Lower lobe of right lung (tissue), 2 donors: ENCODE results near the gene PDZD2. TPM values are rescaled to one million over a fixed set of nuclear protein-coding genes. Genes with fewer than 3 reads are reported as not detected.
A peak's percentile ranks its signal among the peaks of the same experiment; 100 is the strongest.
"Not testable (repeated sequence)": the region's sequence is repeated elsewhere in the genome, so short reads cannot be mapped to it uniquely, and the experiment has no call there.

Source experiments
- ATAC-seq, 2 donors: fragments of 200-7000 bp; cut with Tn5 transposase; one replicate each; pipeline ENCODE4 v1.9.1; 2020 to 2022; ENCODE audit warnings: mild to moderate bottlenecking in 2 of 2, moderate library complexity in 2 of 2
- DNase-seq: peaks from one replicate; pipeline ENCODE4 v3.0.0-alpha.2; 2020
- H3K27ac ChIP-seq: fragments of 200-600 bp; one replicate; pipeline ENCODE4 v1.8.0; 2022
- H3K27me3 ChIP-seq: fragments of 200-600 bp; one replicate; pipeline ENCODE4 v1.8.0; 2022; ENCODE audit warnings: low read depth
- H3K36me3 ChIP-seq: fragments of 200-600 bp; one replicate; pipeline ENCODE4 v1.8.0; 2022; ENCODE audit warnings: mild to moderate bottlenecking
- H3K4me1 ChIP-seq: fragments of 200-600 bp; one replicate; pipeline ENCODE4 v1.8.0; 2022
- H3K4me3 ChIP-seq: fragments of 200-600 bp; one replicate; pipeline ENCODE4 v1.8.0; 2022; ENCODE audit warnings: mild to moderate bottlenecking
- H3K9me3 ChIP-seq: fragments of 200-600 bp; one replicate; pipeline ENCODE4 v1.8.0; 2022
- intact Hi-C: fragments of 100-400 bp; cut with DNase I; formaldehyde crosslinking; loops from one replicate; pipeline ENCODE4 v1.11.0; 2022
- total RNA-seq: library from RNA; stranded (reverse); fragmentation: NEBNext Ultra II Directional; extraction: Animal tissue kit (Norgen Biotek cat#: 25700); gene quantifications from one replicate; pipeline ENCODE4 v1.2.1, GENCODE V29; 2021
- TF ChIP-seq, protein P1 (sequence below): fragments of 200-600 bp; IDR thresholded peaks from one replicate; pipeline ENCODE4 v1.8.0; 2022; ENCODE audit warnings: antibody characterized with exemption, mild to moderate bottlenecking
- donor health status: DM: no; HTN: yes; CAD: no; lungs with severe emphysema.

The PDZD2 gene
- total RNA-seq, 1 donor from 2014 or later: 67.8 TPM

DNA sequence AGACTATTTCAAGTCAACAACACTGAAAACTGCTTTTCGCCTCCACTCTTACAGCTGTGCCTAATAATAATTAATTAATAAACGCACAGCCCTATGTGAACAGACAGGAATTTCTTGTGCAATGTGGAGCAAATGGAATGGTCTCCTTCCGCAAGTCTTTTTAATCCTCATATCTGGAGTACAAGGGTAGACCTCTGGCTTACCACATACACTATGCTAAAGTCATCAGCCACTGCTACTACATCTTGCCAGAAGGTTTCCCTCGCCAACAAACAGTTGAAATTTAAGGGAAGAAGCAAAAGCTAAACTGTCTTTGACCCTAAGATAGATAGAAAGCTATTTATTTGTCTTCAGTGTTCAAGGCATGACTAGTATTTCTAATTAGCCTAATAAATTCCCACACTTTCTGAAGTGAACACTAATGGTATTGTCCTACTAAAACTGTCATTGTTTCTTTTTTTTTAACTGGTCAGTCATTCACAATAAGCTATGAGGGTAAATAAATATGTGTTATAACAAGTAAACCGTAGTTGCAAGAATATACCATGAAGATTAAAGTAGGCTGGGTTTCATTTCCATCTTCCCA, 471.3 kb downstream of the PDZD2 start:
- no peaks in the 10 kb centered on the region for H3K4me1 ChIP-seq
- intact Hi-C loops: no loop called here
- DNase-seq (no peak), ATAC-seq (no peak)
- H3K27ac ChIP-seq: no peak overlapping the region
- no peak overlapping the region for H3K4me3 ChIP-seq
- no peaks in the 10 kb centered on the region for H3K9me3 ChIP-seq
- TF ChIP-seq, protein P1, sequence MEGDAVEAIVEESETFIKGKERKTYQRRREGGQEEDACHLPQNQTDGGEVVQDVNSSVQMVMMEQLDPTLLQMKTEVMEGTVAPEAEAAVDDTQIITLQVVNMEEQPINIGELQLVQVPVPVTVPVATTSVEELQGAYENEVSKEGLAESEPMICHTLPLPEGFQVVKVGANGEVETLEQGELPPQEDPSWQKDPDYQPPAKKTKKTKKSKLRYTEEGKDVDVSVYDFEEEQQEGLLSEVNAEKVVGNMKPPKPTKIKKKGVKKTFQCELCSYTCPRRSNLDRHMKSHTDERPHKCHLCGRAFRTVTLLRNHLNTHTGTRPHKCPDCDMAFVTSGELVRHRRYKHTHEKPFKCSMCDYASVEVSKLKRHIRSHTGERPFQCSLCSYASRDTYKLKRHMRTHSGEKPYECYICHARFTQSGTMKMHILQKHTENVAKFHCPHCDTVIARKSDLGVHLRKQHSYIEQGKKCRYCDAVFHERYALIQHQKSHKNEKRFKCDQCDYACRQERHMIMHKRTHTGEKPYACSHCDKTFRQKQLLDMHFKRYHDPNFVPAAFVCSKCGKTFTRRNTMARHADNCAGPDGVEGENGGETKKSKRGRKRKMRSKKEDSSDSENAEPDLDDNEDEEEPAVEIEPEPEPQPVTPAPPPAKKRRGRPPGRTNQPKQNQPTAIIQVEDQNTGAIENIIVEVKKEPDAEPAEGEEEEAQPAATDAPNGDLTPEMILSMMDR: no peak
- no peaks in the 10 kb centered on the region for H3K27me3 ChIP-seq
- H3K36me3 ChIP-seq: peaks cover 83% of the 10 kb centered on the region

DNA sequence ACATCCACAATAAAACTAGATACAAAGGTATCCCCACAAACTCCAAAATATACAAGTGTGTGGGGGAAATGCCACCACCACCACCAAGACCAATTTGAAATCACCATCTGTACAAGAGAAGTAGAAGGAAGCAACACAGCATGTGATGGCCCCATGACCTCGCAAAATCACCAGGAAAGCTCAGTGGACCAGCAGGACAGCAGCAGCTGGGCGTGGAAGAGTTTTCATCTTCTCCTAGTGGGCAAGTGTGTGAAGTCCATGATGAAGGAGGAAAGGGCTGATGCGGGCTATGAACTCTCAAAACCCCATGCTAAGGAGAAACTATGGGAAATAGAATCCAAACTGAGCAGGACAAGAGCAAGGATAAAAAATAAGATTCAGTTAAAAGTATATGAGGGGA, 477.1 kb downstream of the PDZD2 start:
- no peaks in the 10 kb centered on the region for H3K27me3 ChIP-seq
- TF ChIP-seq, protein P1: no peak
- H3K9me3 ChIP-seq: no peaks in the 10 kb centered on the region
- no peak overlapping the region for H3K27ac ChIP-seq
- intact Hi-C loops: no loop called here
- DNase-seq: no peak
- H3K4me3 ChIP-seq: no peak overlapping the region
- peaks cover 63% of the 10 kb centered on the region for H3K36me3 ChIP-seq
- no peaks in the 10 kb centered on the region for H3K4me1 ChIP-seq
- ATAC-seq: no peak

DNA sequence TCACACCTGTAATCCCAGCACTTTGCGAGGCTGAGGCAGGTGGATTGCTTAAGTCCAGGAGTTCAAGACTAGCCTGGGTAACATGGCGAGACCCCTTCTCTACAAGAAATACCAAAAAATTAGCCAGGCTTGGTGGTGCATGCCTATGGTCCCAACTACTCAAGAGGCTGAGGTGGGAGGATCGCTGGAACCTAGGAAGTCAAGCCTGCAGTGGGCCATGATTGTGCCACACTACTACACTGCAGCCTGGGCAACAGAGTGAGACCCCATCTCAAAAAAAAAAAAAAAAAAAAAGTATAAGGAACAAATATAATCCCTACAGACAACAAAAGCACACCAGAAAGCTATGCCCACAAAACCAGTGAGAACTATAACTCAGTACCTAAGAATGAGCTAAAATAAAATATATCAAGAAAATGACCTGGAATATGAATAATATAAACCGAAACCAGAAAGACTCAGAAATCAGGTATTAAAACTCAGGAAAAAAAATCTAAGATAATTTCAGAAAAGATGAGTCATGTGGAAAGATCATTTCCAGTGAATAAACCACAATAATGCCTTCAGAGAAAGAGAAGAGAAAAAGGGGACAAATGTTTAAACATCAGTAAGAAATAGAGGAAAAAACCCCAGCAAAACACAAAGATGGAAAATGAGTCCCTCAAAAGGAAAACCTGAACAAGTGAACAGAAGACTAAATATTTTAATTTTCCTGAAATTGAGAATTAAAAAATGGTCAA, 477.8 kb downstream of the PDZD2 start:
- H3K27me3 ChIP-seq: no peaks in the 10 kb centered on the region
- no peaks in the 10 kb centered on the region for H3K4me1 ChIP-seq
- H3K4me3 ChIP-seq: no peak overlapping the region
- H3K36me3 ChIP-seq: peaks cover 63% of the 10 kb centered on the region
- intact Hi-C loops: no loop called here
- no peaks in the 10 kb centered on the region for H3K9me3 ChIP-seq
- DNase-seq (no peak), ATAC-seq (no peak)
- TF ChIP-seq, protein P1: no peak
- H3K27ac ChIP-seq: no peak overlapping the region

DNA sequence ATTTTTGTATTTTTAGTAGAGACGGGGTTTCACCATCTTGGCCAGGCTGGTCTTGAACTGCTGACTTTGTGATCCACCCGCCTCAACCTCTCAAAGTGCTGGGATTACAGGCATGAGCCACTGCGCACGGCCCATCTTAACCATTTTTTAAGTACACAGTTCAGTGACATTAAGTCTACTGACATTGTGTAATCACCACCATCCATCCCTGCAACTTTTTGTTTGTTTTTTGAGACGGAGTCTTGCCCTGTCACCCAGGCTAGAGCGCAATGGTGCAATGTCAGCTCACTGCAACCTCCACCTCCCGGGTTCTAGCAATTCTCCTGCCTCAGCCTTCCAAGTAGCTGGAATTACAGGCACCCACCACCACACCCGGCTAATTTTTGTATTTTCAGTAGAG, 480.0 kb downstream of the PDZD2 start:
- intact Hi-C loops, H3K4me3 ChIP-seq, H3K9me3 ChIP-seq, ATAC-seq, H3K4me1 ChIP-seq, DNase-seq, H3K27ac ChIP-seq, H3K27me3 ChIP-seq: not testable (repeated sequence)
- H3K36me3 ChIP-seq: peaks cover 66% of the 10 kb centered on the region

DNA sequence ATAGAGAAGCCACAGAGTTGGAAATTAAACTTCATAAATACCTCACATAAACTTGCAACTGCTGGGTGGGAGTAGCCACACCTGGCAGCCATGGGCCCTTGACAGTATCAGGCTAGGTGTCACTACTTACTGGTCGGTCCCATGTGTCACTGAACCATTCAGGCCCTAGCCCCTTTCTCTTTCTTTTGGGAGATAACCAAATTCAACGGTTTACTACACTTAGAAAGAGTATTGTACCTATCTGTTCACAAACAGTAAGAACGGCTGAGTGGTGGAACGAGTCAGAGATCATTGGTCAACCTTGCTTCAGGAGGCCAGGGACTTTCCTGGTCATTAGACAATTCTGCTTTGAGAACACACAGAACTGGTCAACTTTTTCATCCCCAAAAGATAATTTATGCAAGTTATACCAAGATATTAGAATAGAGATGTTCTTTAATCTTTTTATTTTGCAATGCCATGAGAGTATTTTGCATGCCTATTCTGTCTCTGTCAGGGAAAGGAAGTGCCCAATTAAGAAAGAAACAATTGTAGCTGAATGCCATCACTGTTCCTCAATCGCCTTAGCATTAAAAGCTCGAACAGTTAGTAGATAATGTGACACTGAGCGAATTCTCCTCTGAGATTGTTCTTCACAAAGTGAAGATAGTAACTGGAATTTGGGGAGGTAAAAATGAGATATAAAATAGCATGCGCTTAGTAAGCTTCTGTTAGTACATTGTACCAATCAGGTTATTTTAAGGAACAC, 484.3 kb downstream of the PDZD2 start:
- H3K36me3 ChIP-seq: peaks cover 75% of the 10 kb centered on the region
- DNase-seq (no peak), ATAC-seq (peak in 1 of 2 donors; percentile 42)
- H3K27me3 ChIP-seq: no peaks in the 10 kb centered on the region
- H3K4me3 ChIP-seq: no peak overlapping the region
- no peaks in the 10 kb centered on the region for H3K9me3 ChIP-seq
- H3K4me1 ChIP-seq: peaks cover 25% of the 10 kb centered on the region
- no peak overlapping the region for H3K27ac ChIP-seq
- intact Hi-C loops: no loop called here
- TF ChIP-seq, protein P1: no peak
